Activated CD8-positive, alpha-beta memory T cell treated with anti-CD3 and anti-CD28 coated beads, Interleukin-2, amount 50 U/mL, for 24 hours (primary cell): ENCODE results near the gene SMPD4.
A peak's percentile ranks its signal among the peaks of the same experiment; 100 is the strongest.
"Not testable (repeated sequence)": the region's sequence is repeated elsewhere in the genome, so short reads cannot be mapped to it uniquely, and the experiment has no call there.

Experiments used
- DNase-seq: peaks from one replicate; pipeline ENCODE4 v3.0.0-alpha.2; 2020; ENCODE audit errors: extremely low read depth

Gene SMPD4, protein sequence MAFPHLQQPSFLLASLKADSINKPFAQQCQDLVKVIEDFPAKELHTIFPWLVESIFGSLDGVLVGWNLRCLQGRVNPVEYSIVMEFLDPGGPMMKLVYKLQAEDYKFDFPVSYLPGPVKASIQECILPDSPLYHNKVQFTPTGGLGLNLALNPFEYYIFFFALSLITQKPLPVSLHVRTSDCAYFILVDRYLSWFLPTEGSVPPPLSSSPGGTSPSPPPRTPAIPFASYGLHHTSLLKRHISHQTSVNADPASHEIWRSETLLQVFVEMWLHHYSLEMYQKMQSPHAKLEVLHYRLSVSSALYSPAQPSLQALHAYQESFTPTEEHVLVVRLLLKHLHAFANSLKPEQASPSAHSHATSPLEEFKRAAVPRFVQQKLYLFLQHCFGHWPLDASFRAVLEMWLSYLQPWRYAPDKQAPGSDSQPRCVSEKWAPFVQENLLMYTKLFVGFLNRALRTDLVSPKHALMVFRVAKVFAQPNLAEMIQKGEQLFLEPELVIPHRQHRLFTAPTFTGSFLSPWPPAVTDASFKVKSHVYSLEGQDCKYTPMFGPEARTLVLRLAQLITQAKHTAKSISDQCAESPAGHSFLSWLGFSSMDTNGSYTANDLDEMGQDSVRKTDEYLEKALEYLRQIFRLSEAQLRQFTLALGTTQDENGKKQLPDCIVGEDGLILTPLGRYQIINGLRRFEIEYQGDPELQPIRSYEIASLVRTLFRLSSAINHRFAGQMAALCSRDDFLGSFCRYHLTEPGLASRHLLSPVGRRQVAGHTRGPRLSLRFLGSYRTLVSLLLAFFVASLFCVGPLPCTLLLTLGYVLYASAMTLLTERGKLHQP

DNA sequence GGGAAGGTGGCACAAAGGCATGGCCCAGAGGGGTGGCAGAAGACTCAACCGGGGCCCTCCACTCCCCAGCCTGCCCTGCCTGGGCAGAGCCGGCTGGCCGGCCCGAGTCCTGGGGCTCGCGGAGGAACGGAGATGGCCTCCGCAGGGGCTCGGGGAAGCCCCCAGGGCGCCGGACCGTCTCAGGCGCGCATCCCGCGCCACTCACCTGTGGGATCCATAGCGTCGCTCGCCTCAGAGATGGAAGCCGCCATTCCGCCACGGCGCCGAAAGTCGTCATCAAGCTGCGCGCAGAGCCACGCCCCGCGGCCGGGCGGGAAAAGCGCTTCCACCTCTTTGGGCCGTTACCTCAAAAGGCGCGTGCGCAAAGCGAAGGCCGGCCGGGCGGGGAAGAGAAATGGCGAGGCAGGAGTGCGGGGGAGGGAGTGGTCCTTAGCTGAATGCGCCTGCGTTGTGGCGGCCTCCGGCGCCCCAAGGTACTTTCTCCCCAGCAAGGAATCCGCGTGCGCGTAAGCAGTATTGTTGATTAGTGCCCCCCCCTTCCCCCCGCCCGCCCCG lies at the start of gene SMPD4:
TSS of gene SMPD4 (minus strand) at position 278 of the 555 bp plus-strand sequence. CDS start 5,010 bp downstream, outside the sequence.
- peak; percentile 98 for DNase-seq

DNA sequence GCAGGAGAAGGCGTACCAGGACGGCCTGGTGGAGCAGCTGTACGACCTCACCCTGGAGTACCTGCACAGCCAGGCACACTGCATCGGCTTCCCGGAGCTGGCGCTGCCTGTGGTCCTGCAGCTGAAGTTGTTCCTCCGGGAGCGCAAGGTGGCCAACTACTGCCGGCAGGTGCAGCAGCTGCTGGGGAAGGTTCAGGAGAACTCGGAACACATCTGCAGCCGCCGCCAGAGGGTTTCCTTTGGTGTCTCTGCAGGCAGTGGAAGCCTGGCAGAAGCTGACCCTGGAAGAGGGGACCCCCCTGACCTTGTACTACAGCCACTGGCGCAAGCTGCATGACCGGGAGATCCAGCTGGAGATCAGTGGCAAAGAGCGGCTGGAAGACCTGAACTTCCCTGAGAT lies 49.5 kb upstream of the SMPD4 start:
- not testable (repeated sequence) for DNase-seq

DNA sequence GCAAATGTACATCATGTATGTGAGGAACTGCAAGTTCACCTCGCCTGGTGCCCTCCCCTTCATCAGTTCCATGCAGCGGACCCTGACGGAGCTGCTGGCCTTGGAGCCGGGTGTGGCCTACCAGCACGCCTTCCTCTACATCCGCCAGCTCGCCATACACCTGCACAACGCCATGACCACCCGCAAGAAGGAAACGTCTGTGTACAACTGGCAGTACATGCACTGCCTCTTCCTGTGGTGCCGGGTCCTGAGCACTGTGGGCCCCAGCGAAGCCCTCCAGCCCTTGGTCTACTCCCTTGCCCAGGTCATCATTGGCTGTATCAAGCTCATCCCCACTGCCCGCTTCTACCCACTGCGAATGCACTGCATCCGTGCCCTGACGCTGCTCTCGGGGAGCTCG lies 49.0 kb upstream of the SMPD4 start:
- DNase-seq = not testable (repeated sequence)

DNA sequence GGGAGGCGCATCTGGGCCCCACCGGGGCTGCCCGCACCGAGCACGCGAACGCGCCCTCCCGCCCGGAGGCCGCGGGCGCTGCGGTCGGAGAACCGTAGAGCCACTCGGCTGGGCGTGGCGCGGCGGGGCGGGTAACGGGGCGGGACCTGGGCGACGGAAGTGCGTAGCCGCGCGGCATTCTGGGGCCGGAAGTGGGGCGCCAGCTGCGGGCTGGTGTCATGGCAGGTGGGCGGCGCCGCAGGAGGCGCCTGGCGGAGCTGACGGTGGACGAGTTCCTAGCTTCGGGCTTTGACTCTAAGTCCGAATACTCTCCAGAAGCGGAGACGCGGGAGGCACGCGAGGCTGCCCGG lies 47.7 kb upstream of the SMPD4 start:
- DNase-seq = not testable (repeated sequence)

DNA sequence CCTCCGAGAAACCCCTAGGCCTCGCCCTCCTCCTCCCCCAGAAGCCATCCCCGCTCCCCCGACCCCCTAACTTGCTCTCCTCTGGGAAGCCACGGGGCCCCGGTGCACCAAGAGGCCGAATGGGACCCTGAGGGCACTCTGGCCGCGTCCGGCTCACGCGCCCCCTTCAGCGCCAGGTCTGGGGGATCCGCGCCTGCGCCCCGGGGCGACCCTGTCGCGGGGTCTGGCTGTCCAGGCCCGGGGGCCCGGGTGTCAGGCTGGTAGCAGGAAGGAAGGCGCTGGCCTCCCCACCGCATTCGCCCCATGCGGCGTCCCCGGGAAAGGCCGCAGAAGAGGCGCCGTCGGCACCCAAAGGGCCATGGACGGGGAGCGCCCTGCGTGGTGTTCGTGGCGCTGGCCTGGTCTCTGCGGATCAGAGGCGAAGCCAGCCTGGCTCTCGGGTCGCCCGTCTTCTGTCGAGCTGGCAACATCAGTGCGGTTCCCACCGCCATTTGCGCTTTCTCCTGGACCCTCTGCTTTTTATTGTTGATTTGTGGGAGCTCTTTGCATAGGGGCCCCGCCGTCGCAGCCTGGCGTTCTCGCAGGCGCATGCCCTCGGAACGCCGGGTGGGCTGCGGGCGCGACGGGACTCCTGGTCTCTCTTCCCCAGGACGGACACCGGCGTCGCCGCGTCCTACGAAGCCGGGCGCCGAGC lies 47.2 kb upstream of the SMPD4 start:
- not testable (repeated sequence) for DNase-seq

DNA sequence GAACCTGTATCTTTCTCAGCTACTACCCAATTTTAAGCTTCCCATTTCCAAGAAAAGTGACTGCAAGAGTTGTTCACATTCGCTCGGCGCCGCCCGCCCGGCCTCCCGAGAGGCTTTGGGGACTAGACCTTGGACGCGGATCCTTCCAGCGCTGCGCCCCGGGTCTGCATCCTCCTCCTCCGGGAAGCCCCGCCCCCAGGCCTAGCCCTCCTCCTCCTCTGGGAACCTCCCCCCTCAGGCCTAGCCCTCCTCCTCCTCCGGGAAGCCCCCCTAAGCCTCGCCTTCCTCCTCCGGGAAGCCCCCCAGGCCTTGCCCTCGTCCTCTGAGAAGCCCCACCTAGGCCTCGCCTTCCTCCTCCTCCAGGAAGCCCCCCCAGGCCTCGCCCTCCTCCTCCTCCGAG lies 46.6 kb upstream of the SMPD4 start:
- not testable (repeated sequence) for DNase-seq

DNA sequence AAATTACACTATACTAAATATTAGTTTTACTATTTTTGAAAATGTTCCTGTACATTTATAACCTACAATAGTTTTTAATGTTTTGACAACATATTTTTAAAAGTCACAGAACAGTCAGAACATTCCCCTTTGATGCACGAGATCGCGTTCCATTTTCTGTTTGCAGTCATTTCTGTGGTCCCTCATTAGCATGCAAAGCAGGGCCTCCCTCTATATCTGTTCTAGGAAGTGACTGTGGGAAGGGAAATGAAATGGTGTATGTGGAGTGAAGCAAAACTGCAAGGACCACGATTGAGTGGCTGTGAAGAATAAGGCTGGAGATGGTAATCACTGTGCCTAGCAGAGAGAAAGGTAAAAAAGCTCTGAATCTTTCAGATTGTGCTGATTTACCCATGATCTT lies 41.1 kb upstream of the SMPD4 start:
- not testable (repeated sequence) for DNase-seq

DNA sequence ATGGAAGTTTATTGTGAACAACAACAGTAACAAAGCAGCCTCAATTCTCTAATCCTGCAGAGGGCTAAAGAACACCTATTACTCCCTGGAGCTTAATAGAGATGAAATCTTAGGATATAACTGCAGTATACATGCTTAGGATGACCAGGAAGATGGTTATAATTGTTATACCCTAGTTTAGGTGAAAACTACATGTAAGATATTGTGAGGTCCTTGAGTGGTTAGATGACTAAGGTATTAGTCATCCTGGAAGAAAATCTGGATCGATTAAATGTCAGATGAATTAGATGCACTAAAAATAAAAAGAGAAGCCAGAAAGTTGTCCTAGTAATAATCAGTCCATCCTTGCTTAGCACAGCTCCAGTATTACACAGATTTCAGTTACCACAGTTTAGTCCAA lies 39.1 kb upstream of the SMPD4 start:
- not testable (repeated sequence) for DNase-seq

DNA sequence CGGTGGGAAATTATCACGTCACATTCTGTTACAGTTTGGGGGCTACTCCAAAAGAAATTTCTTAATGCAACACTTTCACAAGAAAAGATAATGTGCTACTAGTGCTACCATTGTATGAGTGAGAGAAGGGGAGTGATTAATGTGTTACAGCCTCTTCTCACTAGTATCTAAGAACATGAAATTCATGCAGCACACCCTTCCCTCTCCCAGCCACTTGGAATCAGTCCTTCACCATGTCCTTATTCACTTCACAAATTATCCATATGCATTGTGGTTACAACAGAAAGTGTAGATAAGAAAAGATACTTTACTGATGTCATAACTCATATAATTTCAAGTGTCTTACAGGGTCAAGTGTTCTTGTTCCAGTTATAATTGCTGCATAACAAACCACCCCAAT lies 37.7 kb upstream of the SMPD4 start:
- DNase-seq = not testable (repeated sequence)

DNA sequence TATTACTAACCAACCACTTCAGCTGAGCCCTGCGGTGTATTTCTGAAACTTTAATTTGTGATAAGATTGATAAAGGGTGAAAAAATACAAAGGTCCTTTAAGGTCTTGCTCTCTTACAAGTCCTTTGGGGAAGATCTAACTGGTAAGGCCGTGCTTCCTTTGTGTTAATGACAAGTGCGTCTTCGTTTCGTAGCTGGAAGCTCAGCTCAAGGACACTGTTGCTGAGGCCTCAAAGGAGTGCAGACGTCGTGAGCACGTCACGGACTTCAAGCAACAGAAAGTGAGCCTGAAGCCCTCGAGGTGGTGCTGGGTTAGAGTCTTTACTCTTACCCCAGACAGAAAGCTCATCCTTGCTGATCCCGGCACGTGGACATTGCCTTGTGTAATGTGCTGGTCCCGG lies 25.6 kb upstream of the SMPD4 start:
- not testable (repeated sequence) for DNase-seq

DNA sequence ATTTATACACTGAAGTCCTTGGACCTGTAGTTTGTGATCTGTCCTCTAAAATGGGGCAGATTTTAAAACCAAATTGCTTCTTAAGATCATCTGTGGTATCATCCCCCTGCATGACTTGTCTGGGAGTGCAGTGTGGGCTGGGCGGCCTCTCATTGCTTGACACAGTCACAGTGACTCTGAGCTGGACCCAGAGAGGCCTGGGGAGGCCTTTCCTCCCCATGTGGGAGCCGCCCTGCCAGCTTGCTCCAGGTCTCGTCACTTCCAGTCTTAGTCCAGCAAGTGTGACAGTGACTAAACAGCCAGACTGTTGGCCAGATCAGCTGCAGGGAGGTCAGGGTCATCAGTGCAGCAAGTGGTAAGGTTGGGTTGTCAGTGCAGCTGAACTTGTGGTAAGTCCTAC lies 21.7 kb upstream of the SMPD4 start:
- not testable (repeated sequence) for DNase-seq

DNA sequence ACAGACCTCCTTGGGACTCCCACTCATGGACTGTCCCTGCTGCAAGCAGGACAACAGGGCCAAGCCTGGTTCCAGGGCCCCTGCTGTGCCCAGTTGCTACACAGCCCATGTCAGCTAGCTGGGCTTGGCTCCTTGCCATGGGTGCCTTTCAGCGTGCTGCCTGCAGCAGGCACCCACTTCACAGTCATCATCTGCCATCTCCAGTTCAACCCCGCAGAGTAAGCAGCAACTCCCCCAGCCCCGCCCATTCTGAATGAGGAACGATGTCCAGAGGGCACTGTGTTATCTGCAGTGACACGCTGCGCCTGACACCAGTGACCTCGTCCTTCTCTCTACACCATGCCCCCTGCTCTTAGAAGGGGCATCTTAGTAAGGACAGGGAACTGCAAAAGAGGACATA lies 21.1 kb upstream of the SMPD4 start:
- DNase-seq = not testable (repeated sequence)

DNA sequence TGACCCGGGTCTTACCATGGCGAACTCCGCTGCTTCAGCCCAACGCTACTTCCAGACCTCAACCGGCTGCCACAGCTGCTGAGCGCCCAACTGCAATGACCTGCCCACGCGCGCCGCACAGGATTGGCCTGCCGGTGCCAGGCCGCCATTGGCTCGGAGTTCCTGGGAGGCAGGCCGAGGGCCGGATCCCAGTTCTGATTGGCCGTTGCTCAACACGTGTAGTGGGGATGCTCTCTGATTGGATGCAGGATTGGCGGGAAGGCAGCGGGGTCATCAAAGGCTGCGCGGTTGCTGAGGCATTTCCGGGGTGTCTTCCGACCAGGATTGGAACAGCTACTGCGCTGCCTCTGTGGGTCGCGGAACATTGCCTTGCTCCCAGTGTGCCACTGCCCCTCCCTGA lies 16.9 kb upstream of the SMPD4 start, which contains the start of gene TUBA3E:
TSS of gene TUBA3E (minus strand) at position 97 of the 400 bp plus-strand sequence. CDS start at position 18, 79 bp downstream.
- DNase-seq = no peak

DNA sequence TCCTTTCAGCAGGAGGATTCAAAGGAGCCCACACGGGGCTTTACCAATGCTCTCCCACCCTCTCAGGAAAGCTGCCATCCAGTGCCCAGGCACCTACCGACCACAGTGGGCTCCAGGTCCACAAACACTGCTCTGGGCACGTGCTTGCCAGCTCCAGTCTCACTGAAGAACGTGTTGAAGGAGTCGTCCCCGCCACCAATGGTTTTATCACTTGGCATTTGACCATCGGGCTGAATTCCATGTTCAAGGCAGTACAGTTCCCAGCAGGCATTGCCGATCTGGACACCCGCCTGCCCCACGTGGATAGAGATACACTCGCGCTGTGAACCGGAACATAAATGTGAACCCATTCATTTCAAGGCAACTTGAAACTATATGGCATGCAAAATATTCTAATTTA lies 14.7 kb upstream of the SMPD4 start:
- not testable (repeated sequence) for DNase-seq

DNA sequence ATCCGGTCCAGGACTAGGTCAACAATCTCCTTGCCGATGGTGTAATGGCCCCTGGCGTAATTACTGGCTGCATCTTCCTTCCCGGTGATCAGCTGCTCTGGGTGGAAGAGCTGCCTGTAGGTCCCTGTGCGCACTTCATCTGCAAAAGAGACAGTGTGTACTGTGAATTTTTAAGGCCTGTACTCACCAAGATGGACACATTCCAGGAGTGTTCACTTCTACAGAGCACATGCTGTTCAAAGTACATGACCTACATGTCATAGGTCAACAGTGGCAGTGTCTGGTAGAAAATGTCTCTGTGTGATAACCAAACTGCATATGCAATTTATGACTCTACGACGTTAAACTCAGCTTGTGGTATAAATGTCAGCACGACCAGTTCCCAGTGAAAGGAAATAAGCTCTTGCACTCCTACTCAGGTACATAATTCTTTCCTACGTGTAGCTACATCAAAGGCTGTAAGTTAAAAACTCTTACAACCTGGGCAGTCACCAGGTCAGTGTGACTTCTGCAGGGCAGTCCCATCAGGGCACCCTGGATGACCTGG lies 13.8 kb upstream of the SMPD4 start:
- not testable (repeated sequence) for DNase-seq

DNA sequence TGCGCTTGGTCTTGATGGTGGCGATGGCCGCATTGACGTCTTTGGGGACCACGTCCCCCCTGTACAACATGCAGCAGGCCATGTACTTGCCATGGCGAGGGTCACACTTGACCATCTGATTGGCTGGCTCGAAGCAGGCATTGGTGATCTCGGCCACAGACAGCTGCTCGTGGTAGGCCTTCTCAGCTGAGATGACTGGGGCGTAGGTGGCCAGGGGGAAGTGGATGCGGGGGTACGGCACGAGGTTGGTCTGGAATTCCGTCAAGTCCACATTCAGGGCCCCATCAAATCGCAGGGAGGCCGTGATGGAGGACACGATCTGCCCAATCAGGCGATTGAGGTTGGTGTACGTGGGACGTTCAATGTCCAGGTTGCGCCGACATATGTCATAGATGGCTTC lies 12.4 kb upstream of the SMPD4 start:
- not testable (repeated sequence) for DNase-seq

DNA sequence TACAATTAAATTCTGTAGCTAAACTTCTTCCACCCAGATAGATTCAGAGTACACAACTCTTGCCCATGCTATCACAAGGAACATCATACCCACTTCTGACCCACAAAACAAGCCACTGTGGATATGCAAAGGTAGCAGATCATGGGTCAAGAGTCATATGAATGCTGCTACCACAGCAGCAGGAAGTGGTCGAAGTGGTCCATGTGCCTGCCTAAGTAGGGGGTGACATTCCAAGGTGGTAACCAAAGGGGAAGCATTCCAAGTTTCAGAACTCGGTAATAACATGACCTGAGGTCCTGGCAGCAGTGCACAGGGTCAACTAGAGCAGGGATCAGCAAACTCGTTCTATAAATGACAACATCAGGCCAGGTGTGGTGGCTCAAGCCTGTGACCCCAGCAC lies 11.0 kb upstream of the SMPD4 start:
- not testable (repeated sequence) for DNase-seq

DNA sequence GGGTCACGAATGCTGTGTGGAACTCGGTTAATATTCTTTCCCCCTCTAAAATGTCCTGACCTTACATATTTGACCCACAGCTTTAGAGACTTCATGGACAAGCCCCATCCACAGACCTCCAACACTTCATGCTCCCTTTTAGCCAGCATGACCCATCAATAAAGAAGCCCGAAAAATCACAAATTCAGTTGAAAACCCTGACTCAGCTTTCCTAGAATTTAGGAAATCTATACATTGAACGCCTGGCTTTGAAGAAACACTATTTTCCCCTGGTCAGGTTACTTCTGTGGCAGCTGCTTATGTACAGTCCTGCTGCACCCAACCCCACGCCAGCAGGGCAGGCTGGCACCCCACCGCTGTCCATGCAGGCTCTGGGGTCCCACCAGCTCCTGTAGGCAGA lies 9.9 kb upstream of the SMPD4 start:
- not testable (repeated sequence) for DNase-seq

DNA sequence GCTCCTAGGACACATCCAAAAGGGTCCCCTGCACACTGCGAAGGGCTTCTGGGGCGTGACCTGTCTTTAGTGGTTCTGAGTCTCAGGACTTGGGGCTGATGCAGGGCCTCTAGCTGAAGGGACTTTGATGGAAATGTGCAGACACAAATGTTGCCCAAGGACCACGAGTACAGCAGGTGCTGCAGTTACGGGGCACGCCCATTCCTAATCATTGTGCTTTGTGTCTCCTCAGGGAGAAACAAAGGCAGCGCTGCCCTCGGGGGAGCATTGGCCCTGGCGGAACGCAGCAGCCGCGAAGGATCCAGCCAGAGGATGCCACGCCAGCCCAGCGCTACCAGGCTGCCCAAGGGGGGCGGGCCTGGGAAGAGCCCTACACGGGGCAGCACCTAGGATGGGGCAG lies 8.8 kb upstream of the SMPD4 start:
- no peak for DNase-seq

DNA sequence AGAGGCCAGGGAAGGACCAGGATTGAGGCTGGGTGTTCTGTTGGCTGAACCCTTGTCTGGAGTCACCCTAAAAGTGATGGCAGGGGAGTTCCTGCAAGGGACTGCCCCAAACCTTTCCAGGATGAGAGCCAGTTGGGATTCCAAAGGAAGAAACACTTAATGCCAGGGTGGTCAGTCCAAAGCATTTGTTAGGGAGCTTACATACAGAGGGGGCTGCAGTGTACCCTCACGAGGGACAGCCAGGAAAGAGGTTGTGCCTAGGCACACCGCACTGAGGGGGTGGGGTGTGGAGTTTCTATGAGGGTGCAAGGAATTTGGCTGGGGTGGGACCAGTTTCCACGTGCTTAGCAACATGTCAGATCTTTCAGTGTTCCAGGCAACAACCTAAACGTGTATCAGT lies 7.6 kb upstream of the SMPD4 start:
- not testable (repeated sequence) for DNase-seq
